HG03097 (cell line): ENCODE data around the gene SETD1B.

Source experiments
- ATAC-seq: cut with Tn5 transposase; IDR thresholded peaks from one replicate; pipeline ENCODE4 v1.9.1; 2021; ENCODE audit not compliant: unreplicated experiment, low FRiP score

The SETD1B gene

DNA sequence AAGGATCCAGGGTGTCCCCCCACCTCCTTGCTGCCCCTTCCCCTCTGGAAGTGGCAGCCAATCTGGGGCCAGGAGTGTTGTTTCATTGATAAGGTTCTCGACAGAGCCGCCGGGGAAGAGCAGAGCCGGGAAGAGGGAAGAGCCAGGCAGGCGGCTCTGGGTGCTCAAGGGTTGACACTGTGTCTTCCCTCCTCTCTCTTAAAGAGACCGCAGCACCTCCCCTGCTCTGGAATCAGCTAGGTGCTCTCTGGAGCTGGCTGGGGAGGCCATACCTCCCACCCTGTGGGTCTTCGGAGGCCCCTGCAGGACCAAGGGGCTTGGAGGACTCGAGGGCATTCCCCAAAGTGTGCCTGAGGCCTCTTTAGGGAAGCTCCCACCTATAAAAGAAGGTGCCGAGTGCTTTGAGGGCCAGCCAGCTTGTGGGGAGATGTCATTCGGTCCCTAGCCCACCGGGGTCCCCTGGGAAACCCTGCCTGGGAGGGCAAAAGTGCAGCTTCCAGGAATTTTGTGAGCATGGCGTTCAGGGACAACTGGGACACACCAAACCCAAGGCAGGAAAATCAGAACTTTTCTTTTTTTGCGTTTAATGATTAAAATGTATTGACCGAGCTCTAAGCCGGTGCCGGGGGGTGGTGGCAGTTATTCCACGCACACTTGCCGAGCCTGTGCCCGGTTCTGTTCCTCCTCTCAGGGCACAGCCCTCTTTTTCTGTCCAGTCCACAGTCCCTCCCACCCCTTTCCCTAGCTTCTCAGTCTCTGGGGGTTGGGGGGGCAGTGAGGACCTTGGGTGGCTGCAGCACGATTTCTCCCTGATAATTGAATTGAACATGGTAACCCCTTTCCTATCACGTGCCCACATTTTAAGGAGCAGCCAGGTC lies 3.0 kb downstream of the SETD1B start:
- ATAC-seq: no peak

DNA sequence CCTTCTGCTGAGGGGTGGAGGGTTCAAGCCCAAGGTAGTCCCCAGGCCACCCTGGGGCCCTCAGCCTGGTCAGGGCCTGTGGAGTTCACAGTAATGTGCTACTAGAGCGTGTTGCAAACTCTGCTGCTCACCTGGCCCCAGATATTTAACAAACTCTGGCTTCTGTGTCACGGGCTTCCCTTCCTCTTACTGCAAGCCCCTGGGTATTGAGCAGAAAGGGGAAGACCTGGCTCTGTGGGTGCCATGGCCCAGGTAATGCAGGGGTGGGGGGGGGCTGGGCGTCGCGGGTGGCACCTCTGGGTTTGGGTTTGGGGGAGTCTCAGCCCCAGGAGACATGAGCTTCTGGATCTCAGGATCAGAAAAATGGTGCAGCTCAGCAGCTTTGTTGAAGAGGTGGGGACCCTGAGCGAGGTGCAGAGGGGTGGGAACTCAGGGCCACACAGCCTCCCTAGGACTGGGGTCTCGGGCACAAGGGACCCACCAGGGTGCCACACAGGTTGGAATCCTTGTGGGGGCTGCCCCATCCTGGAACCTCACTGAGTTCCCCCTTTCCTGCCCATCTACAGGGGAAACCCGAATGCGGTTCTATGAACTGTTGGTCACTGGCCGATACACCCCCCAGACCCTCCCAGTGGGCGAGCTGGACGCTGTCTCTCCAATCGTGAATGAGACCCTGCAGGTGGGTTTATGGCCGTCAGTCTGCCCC lies 4.0 kb downstream of the SETD1B start:
- ATAC-seq: no peak

DNA sequence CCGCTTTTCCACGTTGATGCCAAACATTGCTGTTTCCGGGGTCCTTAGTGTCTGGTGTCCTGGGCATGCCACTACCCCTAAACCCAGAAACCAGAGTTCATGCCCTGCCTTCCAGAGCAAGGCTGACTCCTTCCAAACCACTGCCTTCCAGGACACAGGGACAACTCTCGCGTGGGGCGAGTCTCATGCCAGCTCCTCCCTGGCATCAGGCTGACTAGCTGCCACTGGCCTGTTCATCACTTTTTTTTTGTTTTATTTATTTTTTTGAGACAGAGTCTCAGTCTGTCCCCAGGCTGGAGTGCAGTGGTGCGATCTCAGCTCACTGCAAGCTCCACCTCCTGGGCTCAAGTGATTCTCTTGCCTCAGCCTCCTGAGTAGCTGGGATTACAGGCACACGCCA lies 4.8 kb downstream of the SETD1B start:
- no peak for ATAC-seq

DNA sequence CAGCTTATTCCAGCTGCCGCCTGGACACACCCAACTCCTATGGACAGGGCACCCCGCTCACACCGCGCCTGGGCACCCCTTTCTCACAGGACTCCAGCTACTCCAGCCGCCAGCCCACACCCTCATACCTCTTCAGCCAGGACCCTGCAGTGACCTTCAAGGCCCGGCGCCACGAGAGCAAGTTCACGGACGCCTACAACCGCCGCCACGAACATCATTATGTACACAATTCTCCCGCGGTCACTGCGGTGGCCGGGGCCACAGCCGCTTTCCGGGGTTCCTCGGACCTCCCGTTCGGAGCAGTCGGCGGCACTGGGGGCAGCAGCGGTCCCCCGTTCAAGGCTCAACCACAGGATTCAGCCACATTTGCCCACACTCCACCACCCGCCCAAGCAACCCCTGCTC lies 5.9 kb downstream of the SETD1B start:
- ATAC-seq: no peak

DNA sequence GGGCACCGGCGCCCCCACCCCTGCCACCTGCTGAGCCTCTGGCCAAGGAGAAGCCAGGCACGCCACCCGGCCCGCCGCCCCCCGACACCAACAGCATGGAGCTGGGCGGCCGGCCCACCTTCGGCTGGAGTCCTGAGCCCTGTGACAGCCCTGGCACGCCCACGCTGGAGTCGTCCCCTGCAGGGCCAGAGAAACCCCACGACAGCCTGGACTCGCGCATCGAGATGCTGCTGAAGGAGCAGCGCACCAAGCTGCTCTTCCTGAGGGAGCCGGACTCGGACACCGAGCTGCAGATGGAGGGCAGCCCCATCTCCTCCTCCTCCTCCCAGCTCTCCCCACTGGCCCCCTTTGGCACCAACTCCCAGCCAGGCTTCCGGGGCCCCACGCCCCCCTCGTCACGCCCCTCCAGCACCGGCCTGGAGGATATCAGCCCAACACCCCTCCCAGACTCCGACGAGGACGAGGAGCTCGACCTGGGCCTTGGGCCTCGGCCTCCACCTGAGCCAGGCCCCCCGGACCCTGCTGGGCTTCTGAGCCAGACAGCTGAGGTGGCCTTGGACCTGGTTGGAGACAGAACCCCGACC lies 6.5 kb downstream of the SETD1B start:
- no peak for ATAC-seq

DNA sequence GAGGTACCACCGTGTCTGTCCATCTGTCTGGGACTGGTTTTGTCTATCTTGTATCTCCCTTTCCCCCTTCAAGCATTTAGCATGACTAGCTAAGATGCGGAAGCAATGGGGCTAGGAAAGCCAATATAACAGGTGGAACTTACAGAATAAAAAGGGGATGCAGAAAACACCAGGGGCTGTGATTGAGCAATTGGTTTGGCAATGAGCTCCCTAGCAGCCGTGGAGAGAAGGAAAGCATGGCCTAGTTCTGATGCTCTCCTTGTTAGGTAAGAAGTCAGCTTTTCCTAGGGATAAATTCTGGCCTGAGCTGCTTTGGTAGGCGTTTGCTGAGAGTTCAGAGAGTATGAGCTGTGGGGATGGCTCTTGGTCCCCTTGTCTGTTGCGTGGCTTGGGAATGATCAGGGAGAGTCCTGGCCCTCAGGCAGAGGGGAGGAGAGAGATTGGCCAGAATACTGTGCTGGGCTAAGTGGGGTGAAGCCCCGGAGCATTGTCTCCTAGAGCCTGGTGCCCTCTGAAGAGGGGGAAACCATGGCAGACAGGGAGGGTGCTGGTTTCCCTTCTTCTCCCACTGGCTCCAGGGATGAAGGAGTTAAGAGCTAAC lies 7.1 kb downstream of the SETD1B start:
- no peak for ATAC-seq

DNA sequence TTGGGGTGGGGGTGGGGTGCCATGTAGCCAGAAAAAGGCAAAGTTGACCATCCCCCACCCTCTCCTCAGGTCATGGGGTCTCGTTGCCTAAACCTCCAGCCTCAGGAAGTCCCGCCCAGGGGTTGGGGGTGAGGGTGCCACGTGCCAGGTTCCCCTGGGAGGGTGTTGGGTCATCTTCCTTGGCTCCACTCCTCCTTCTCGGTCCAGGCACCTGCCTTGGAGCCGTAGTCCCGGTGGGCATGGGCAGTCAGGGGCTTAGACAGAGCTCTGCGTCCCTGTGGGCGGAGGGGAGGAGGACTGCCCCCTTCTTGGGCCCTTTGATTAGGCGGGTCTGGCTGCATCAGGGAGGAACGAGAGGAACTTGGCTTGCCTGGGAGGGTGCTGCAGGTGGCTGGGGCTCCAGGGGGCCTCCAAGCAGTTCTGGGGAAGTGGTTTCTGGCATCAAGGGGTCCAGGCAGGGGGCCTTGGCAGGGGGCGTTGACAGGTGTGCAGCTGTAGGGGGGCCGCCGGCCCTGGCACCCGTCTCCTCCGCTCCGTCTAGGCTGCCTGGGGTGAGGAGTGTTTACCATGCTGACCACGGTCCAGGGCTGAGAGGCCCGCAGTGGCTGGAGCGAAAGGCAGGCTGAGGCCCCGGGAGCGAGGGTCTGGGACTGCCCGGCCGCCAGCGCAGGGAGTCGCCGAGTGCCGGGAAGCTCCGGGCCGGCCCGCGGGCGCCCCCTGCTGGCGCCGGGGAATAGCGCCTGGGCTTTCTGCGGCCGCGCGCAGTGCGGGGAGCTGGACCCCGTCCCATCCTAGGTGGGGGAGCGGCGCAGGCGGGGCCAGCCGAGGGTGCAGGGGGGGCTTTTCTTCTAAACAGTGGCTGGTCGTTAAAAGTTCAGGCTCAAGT lies 7.9 kb downstream of the SETD1B start:
- ATAC-seq: peak; percentile 52

DNA sequence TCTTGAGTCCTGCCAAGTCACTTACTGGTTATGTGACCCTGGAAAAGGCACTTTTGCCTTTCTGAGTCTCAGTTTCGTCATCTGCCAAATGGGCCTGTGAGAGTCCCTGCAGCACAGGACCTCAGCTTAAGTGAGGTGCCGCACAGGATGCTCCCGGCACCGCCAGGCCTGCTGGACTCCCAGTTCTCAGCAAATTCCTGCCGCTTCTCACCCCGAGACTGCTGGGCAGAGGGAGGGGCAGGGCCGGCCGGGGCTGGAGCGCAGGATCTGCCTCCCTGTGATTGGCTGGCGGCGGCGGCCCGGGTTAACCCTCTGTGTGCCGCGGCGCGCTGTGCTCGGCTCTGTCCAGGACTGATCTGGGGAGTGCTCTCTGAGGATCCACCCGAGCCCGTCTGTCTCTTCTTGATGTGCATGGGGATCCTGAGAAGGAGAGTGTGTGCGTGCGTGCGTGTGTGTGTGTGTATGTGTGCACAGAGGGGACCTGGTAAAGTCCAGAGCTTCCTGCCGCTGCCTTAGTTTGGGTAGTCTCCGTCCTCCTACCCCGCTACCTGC lies 8.6 kb downstream of the SETD1B start:
- no peak for ATAC-seq

DNA sequence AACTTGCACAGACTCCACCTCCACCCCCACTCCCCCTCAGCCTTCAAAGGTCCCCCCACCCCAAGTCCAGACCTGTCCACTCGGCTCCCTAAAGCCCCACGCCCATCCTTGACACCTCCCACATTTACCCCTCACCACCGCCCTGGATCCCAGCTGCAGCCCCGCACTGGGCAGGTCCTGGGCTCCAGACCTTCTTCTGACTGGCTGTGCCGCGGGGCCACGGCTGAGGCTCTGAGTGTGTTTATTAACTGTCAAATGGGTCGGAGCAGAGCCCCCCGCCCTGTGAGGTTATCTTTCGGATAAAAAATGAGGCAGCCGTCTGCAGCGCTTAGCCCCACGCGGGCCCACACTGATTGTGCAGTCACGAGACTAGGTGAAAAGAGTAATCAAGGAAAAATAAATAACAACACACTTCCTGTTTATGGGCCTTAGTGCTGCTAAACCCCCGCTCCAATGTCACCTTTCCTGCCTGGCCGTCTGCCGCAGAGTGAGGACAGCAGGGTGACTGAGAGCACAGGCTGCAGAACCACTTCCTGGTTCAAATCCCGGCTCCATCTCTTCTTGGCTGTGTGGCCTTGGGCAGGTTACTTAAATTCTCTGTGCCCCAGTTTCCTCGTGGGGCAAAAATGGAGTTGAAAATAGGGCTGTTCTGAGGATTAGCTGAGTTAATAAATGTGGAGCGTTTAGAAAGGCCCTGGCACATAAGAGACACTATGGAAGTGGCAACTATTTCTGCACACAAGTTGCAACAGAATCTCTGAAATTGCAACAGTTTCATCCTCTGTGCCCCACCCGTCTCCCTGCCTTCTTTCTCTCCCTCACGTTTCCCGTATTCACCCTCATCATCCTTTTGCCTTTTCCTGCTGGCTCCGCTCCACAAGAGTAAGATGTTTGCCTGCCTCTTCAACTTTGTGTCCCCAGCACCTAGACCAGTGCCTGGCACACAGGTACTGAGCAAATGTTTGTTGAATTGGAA lies 9.4 kb downstream of the SETD1B start:
- no peak for ATAC-seq

DNA sequence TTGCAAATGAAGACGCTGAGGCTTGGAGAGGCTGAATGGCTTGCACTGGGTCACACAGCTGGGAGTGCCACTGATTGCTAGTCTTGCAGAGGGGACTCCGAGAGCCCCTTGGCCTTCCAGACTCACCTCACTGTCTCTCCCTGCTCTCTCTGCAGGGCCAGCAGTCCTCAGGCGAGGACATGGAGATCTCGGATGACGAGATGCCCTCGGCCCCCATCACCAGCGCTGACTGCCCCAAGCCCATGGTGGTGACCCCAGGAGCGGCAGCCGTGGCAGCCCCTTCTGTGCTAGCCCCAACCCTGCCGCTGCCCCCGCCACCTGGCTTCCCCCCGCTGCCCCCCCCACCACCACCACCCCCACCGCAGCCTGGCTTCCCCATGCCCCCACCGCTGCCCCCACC lies 10.1 kb downstream of the SETD1B start:
- ATAC-seq: no peak

DNA sequence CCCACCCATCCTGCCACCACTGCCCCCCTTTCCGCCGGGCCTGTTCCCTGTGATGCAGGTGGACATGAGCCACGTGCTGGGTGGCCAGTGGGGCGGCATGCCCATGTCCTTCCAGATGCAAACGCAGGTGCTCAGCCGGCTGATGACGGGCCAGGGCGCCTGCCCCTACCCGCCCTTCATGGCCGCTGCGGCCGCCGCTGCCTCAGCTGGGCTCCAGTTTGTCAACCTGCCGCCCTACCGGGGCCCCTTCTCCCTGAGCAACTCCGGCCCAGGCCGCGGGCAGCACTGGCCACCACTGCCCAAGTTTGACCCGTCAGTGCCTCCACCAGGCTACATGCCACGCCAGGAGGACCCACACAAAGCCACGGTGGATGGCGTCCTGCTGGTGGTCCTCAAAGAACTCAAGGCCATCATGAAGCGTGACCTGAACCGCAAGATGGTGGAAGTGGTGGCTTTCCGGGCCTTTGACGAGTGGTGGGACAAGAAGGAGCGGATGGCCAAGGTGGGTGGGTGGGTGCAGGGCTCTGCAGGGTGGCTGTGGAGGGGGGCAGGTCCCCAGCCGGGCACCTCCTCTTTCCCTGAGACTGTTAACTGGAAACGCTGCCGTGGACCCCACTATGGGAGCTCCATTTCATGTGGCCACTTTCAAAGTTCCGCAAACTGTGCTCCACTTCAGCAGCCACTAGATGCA lies 10.8 kb downstream of the SETD1B start:
- ATAC-seq: no peak

DNA sequence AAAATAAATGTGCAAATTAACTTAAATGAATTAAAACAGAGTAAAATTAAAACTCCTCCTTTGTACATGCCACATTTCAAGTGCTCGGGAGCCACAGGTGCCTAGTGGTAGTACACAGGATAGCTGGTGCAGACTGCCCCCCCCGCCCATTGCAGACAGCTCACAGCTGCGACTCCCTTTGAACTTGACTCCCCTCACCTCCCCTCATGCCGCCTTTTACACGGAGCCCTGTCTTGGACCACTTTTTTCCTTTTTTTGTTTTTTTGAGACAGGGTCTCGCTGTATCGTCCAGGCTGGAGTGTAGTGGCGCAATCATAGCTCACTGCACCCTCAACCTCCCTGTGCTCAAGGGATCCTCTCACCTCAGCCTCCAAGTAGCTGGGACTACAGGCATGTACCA lies 11.5 kb downstream of the SETD1B start:
- no peak for ATAC-seq

DNA sequence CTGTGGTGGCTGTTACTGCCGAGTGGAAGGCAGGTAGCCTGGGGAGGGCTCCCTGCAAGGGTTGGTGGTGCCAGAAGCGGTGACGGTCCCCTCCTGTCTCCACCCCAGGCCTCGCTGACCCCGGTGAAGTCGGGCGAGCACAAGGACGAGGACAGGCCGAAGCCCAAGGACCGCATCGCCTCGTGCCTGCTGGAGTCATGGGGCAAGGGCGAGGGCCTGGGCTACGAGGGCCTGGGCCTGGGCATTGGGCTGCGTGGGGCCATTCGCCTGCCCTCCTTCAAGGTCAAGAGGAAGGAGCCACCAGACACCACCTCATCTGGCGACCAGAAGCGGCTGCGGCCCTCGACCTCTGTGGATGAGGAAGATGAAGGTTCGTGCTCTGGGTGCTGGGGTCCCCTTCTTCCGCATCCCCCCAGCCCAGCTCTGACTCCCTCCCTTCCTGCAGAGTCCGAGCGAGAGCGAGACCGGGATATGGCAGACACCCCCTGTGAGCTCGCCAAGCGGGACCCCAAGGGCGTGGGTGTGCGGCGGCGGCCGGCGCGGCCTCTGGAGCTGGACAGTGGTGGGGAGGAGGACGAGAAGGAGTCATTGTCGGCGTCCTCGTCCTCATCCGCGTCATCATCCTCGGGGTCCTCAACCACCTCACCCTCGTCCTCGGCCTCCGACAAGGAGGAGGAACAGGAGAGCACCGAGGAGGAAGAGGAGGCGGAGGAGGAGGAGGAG lies 13.3 kb downstream of the SETD1B start:
- no peak for ATAC-seq

DNA sequence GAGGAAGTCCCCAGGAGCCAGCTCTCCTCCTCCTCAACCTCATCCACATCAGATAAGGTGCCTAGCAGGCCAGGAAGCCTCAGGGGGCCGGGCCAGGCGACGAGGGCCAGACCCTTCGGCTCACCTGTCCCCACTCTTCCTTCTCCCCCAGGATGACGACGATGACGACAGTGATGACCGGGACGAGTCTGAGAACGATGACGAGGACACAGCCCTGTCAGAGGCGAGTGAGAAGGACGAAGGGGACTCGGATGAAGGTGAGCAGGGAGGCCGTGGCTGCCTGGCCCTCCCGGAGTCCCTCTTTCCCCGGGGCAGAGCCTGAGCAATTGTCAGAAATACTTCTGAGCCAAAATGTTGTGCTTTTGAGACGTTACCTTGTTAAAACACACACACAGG lies 13.8 kb downstream of the SETD1B start:
- ATAC-seq: no peak

DNA sequence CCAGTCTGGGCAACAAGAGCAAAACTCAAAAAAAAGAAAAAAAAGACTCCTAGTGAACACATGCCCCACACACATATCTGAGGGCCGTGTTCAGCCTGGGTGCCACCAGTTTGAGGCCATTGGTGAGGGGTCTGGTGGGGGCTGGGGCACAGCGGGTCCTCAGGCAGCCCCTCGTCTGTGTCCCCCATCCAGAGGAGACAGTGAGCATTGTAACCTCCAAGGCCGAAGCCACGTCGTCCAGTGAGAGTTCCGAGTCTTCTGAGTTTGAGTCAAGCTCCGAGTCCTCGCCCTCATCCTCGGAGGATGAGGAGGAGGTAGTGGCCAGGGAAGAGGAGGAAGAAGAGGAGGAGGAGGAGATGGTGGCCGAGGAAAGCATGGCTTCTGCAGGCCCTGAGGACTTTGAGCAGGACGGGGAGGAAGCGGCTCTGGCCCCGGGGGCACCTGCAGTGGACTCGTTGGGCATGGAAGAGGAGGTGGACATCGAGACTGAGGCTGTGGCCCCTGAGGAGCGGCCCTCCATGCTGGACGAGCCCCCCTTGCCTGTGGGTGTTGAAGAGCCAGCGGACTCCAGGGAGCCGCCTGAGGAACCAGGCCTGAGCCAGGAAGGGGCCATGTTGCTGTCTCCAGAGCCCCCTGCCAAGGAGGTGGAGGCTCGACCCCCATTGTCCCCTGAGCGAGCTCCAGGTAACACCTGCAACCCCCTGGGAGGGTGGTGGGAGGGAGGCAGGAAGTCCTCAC lies 15.6 kb downstream of the SETD1B start:
- no peak for ATAC-seq

DNA sequence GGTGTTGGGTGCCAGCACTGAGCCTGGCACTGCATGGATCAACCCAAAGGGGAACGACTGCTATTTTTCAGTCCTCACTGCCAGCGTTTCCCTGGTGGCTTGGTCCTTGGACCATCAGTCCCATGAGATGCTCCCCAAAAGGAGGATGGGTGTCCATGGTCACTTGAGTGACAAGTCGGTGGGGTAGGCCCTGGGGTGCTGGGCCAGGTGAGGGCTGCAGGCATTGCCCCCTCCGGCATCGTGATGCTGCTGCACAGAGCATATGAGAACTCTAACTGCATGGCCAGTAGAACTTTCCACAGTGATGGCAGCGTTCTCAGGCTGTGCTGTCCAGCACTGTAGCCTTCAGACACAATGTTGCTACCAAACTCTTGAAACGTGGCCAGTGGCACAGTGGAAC lies 16.2 kb downstream of the SETD1B start:
- ATAC-seq: no peak
